Calu3 (cell line): ENCODE data around the gene SHISA9. TPM values are rescaled to one million over a fixed set of nuclear protein-coding genes. Genes with fewer than 3 reads are reported as not detected.

Experiments
- BruUV-seq: library from RNA; stranded (reverse); fragments of 400-500 nt; replicated peaks from 2 replicates; lab custom pipeline; 2021; lab: Mats Ljungman, UMichigan
- CTCF ChIA-PET: fragments of 300-600 bp; sonication (Branson Sonifier 250); formaldehyde crosslinking; loops from one replicate; lab custom pipeline; 2022; ENCODE audit warnings: antibody characterized with exemption; lab: Charles Lee
- DNase-seq: peaks from one replicate; pipeline ENCODE4 v3.0.0; 2022
- H3K27ac Mint-ChIP-seq: one replicate; pipeline ENCODE4 v1.8.0; 2022; ENCODE audit warnings: mixed read lengths; ENCODE audit not compliant: unreplicated experiment
- H3K27me3 Mint-ChIP-seq: one replicate; pipeline ENCODE4 v1.8.0; 2022; ENCODE audit warnings: mixed read lengths; ENCODE audit not compliant: unreplicated experiment
- H3K36me3 Mint-ChIP-seq: one replicate; pipeline ENCODE4 v1.8.0; 2022; ENCODE audit warnings: mild to moderate bottlenecking, moderate library complexity, mixed read lengths; ENCODE audit not compliant: insufficient read depth, unreplicated experiment
- H3K4me1 Mint-ChIP-seq: one replicate; pipeline ENCODE4 v1.8.0; 2022; ENCODE audit warnings: mild to moderate bottlenecking, low read depth, mixed read lengths; ENCODE audit not compliant: unreplicated experiment
- H3K4me3 Mint-ChIP-seq: one replicate; pipeline ENCODE4 v1.8.0; 2022; ENCODE audit warnings: mild to moderate bottlenecking, low read depth, moderate library complexity, mixed read lengths; ENCODE audit not compliant: unreplicated experiment
- H3K9me3 Mint-ChIP-seq: one replicate; pipeline ENCODE4 v1.8.0; 2022; ENCODE audit warnings: low read depth, mixed read lengths; ENCODE audit not compliant: unreplicated experiment
- CTCF ChIP-seq: fragments of 200-600 bp; IDR thresholded peaks from one replicate; pipeline ENCODE4 v1.8.0; 2022; ENCODE audit warnings: antibody characterized with exemption; ENCODE audit not compliant: unreplicated experiment
- intact Hi-C: fragments of 100-400 bp; cut with micrococcal nuclease; formaldehyde crosslinking; loops from one replicate; pipeline ENCODE4 v1.10.0; 2022; ENCODE audit not compliant: unreplicated experiment
- total RNA-seq: library from RNA; stranded (reverse); gene quantifications from 2 replicates; pipeline ENCODE4 v1.2.3, GENCODE V29; 2022

The SHISA9 gene
- total RNA-seq, 1 experiment from 2014 or later: not detected

GRCh38 chr16:13236308-13236707 is 334.9 kb downstream of the SHISA9 start:
- TF ChIP-seq CTCF: no peak
- Mint-ChIP-seq H3K4me3 (no peak overlapping the region), H3K36me3 (no peaks in the 10 kb centered on the region), H3K4me1 (no peaks in the 10 kb centered on the region), H3K9me3 (peaks cover 29% of the 10 kb centered on the region), H3K27ac (no peak overlapping the region), H3K27me3 (no peaks in the 10 kb centered on the region)
- no TSS peak for BruUV-seq
- CTCF ChIA-PET: no interaction called here
- DNase-seq: no peak
- intact Hi-C loops: no loop called here

- CTCF ChIA-PET: interaction anchor here (1.0 kb wide), 1 partner anchor 31 kb away, joined by 3 read pairs; no protein-coding TSS in a partner anchor
- no peak for TF ChIP-seq CTCF
- intact Hi-C loops: no loop called here
- Mint-ChIP-seq H3K27ac (no peak overlapping the region), H3K4me1 (no peaks in the 10 kb centered on the region), H3K9me3 (peaks cover 22% of the 10 kb centered on the region), H3K36me3 (no peaks in the 10 kb centered on the region), H3K27me3 (no peaks in the 10 kb centered on the region), H3K4me3 (no peak overlapping the region)
- no TSS peak for BruUV-seq
- no peak for DNase-seq
Observed at GRCh38 chr16:13238182-13238581, 336.8 kb downstream of the SHISA9 start.

GRCh38 chr16:13242201-13242600 is 340.8 kb downstream of the SHISA9 start:
- no TSS peak for BruUV-seq
- Mint-ChIP-seq H3K4me1 (no peaks in the 10 kb centered on the region), H3K27me3 (no peaks in the 10 kb centered on the region), H3K9me3 (peaks cover 9% of the 10 kb centered on the region), H3K36me3 (no peaks in the 10 kb centered on the region), H3K4me3 (no peak overlapping the region), H3K27ac (no peak overlapping the region)
- CTCF ChIA-PET: no interaction called here
- DNase-seq: no peak
- intact Hi-C loops: no loop called here
- TF ChIP-seq CTCF: no peak

- H3K27me3 Mint-ChIP-seq: no peaks in the 10 kb centered on the region
- no peak overlapping the region for H3K27ac Mint-ChIP-seq
- no peak for TF ChIP-seq CTCF
- DNase-seq: no peak
- intact Hi-C loops: no loop called here
- no peaks in the 10 kb centered on the region for H3K36me3 Mint-ChIP-seq
- peaks cover 3% of the 10 kb centered on the region for H3K9me3 Mint-ChIP-seq
- CTCF ChIA-PET: no interaction called here
- BruUV-seq: no TSS peak
- H3K4me3 Mint-ChIP-seq: no peak overlapping the region
- no peaks in the 10 kb centered on the region for H3K4me1 Mint-ChIP-seq
Observed at GRCh38 chr16:13244770-13245169, 343.4 kb downstream of the SHISA9 start.
